Caco-2 (cell line): Measurements from ENCODE around the gene HOMER3. TPM values are rescaled to one million over a fixed set of nuclear protein-coding genes. Genes with fewer than 3 reads are reported as not detected.

Experiments used
- BruUV-seq: library from RNA; stranded (reverse); fragments of 400-500 nt; replicated peaks from 2 replicates; lab custom pipeline; 2021; lab: Mats Ljungman, UMichigan
- CTCF ChIA-PET: fragments of 300-600 bp; sonication (Branson Sonifier 250); formaldehyde crosslinking; loops from one replicate; lab custom pipeline; 2022; ENCODE audit warnings: antibody characterized with exemption; lab: Charles Lee
- POLR2A ChIA-PET: fragments of 300-600 bp; sonication (Branson Sonifier 250); formaldehyde crosslinking; loops from one replicate; lab custom pipeline; 2022; ENCODE audit warnings: antibody characterized with exemption; lab: Charles Lee
- DNase-seq, 2 experiments: peaks; one replicate each; pipeline versions ENCODE4 v3.0.0 to v3.0.0-alpha.2; 2020 to 2022
- H3K27me3 ChIP-seq: replicated peaks from 2 replicates; pipeline ENCODE4 v1.6.0; 2011; ENCODE audit warnings: low read length; ENCODE audit not compliant: control insufficient read depth, insufficient read depth
- H3K36me3 ChIP-seq: 2 replicates; pipeline ENCODE4 v1.5.1; 2011; ENCODE audit warnings: low read length; ENCODE audit not compliant: control insufficient read depth, insufficient read depth
- H3K4me1 ChIP-seq: fragments of 250-450 bp; sonication (Bioruptor Pico); 2 replicates; pipeline ENCODE4 v1.5.1; 2020; ENCODE audit warnings: mild to moderate bottlenecking
- H3K4me3 ChIP-seq: 2 replicates; pipeline ENCODE4 v1.5.1; 2011; ENCODE audit warnings: low read depth, mild to moderate bottlenecking, control low read depth, low read length
- H3K9me3 ChIP-seq: fragments of 250-450 bp; sonication (Bioruptor Pico); 2 replicates; pipeline ENCODE4 v1.5.1; 2020; ENCODE audit warnings: mild to moderate bottlenecking, moderate library complexity
- H3K27ac Mint-ChIP-seq: one replicate; pipeline ENCODE4 v1.8.0; 2022; ENCODE audit warnings: mixed read lengths; ENCODE audit not compliant: unreplicated experiment
- H3K27me3 Mint-ChIP-seq: one replicate; pipeline ENCODE4 v1.8.0; 2022; ENCODE audit warnings: mixed read lengths; ENCODE audit not compliant: insufficient read depth, unreplicated experiment
- H3K36me3 Mint-ChIP-seq: one replicate; pipeline ENCODE4 v1.8.0; 2022; ENCODE audit warnings: mild to moderate bottlenecking, mixed read lengths; ENCODE audit not compliant: insufficient read depth, unreplicated experiment
- H3K4me1 Mint-ChIP-seq: one replicate; pipeline ENCODE4 v1.8.0; 2022; ENCODE audit warnings: low read depth, mixed read lengths; ENCODE audit not compliant: unreplicated experiment
- H3K4me3 Mint-ChIP-seq: one replicate; pipeline ENCODE4 v1.8.0; 2022; ENCODE audit warnings: mild to moderate bottlenecking, moderate library complexity, mixed read lengths; ENCODE audit not compliant: unreplicated experiment
- H3K9me3 Mint-ChIP-seq: one replicate; pipeline ENCODE4 v1.8.0; 2022; ENCODE audit warnings: mixed read lengths; ENCODE audit not compliant: unreplicated experiment
- CTCF ChIP-seq, 2 experiments: fragments of 200-600 bp in 1 of 2; IDR thresholded peaks; 1 replicate in 1 of 2; 2 replicates in 1 of 2; pipeline versions ENCODE4 v1.5.1 to v1.8.0; 2011 to 2022; ENCODE audit warnings: antibody characterized with exemption in 1 of 2, control low read depth in 1 of 2, inconsistent platforms in 1 of 2, low read depth in 1 of 2, low read length in 1 of 2, mild to moderate bottlenecking in 1 of 2, moderate library complexity in 1 of 2; ENCODE audit not compliant: insufficient read depth in 1 of 2, severe bottlenecking in 1 of 2, unreplicated experiment in 1 of 2
- intact Hi-C: fragments of 100-400 bp; cut with micrococcal nuclease; formaldehyde crosslinking; loops from one replicate; pipeline ENCODE4 v1.10.0; 2022; ENCODE audit not compliant: unreplicated experiment
- total RNA-seq: library from RNA; stranded (reverse); gene quantifications from 2 replicates; pipeline ENCODE4 v1.2.3, GENCODE V29; 2022

The HOMER3 gene
- total RNA-seq, 1 experiment from 2014 or later = 19.0 TPM

DNA sequence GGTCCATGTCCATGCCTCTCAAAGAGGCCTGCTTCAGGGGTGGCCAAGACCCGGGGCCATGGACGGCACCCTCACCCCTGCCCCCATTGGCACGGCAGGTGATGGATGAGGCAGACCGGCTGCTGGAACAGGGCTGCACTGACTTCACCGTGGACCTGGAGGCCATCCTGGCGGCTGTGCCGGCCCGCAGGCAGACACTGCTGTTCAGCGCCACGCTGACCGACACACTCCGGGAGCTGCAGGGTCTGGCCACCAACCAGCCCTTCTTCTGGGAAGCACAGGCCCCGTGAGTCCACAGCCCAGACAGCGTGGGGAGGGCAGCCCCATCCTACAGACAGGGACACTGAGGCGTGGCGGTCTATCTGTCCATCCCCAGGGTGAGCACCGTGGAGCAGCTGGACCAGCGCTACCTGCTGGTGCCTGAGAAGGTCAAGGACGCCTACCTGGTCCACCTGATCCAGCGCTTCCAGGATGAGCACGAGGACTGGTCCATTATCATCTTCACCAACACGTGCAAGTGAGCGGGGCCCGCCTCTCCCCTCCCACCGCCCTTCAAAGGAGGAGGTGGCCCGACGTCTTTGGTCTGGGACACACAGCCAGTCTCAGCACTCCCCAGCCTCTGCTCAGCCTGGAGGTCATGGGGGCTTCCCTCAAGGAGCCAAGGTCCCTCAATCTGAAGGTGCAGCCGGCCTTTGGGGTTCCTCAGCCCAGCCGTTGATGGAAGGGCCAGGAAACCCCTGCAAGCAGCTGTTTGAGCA, 18.6 kb downstream of the HOMER3 start:
- peak in 1 of 2 experiments; percentile 32 for DNase-seq
- Mint-ChIP-seq H3K4me3 (no peak overlapping the region), H3K36me3 (peaks cover 86% of the 10 kb centered on the region), H3K9me3 (no peaks in the 10 kb centered on the region), H3K27ac (no peak overlapping the region), H3K27me3 (no peaks in the 10 kb centered on the region), H3K4me1 (no peaks in the 10 kb centered on the region)
- ChIA-PET POLR2A (no interaction called here), CTCF (no interaction called here)
- TF ChIP-seq CTCF (IDR thresholded peaks at IDR 0.05; ENCODE audit: insufficient read depth in 1 of 2, low read depth in 1 of 2, low read length in 1 of 2, severe bottlenecking in 1 of 2, unreplicated experiment in 1 of 2) = no peak
- no peaks in the 10 kb centered on the region for H3K9me3 ChIP-seq
- H3K4me1 ChIP-seq = peaks cover 4% of the 10 kb centered on the region
- H3K36me3 ChIP-seq = peaks cover 3% of the 10 kb centered on the region
- no TSS peak for BruUV-seq
- intact Hi-C loops = no loop called here
- H3K27me3 ChIP-seq = no peaks in the 10 kb centered on the region
- no peak overlapping the region for H3K4me3 ChIP-seq

- ChIA-PET POLR2A (no interaction called here), CTCF (no interaction called here)
- peak overlapping the region; percentile 73 for H3K4me3 Mint-ChIP-seq
- Histone ChIP-seq H3K4me3 (no peak overlapping the region), H3K4me1 (peaks cover 5% of the 10 kb centered on the region), H3K36me3 (peaks cover 3% of the 10 kb centered on the region), H3K27me3 (no peaks in the 10 kb centered on the region), H3K9me3 (no peaks in the 10 kb centered on the region)
- BruUV-seq = no TSS peak
- no peak for TF ChIP-seq CTCF (IDR thresholded peaks at IDR 0.05; ENCODE audit: insufficient read depth in 1 of 2, low read depth in 1 of 2, low read length in 1 of 2, severe bottlenecking in 1 of 2, unreplicated experiment in 1 of 2)
- intact Hi-C loops = no loop called here
- no peak overlapping the region for H3K27ac Mint-ChIP-seq
- no peaks in the 10 kb centered on the region for H3K9me3 Mint-ChIP-seq
- peaks cover 88% of the 10 kb centered on the region for H3K36me3 Mint-ChIP-seq
- DNase-seq = no peak
- no peaks in the 10 kb centered on the region for H3K4me1 Mint-ChIP-seq
- H3K27me3 Mint-ChIP-seq = no peaks in the 10 kb centered on the region
Measured at GRCh38 chr19:18921593-18921992, 19.4 kb downstream of the HOMER3 start.

DNA sequence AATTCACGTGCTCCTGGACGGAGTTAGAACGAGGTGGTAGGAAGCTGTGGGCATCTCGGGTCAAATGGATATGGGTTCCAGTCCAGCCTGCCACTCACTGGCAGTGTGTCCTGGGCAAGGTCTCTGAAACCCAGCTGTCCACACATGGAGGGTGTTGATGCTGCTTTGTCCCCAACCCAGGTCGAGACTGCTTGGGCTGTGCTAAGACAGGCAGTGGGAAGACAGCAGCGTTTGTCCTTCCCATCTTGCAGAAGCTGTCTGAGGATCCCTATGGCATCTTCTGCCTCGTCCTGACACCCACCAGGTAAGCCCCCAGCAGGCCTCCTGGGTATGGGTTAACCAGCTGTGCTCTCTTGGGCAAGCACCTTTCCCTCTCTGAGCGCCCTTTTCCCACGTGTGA, 20.6 kb downstream of the HOMER3 start:
- H3K36me3 Mint-ChIP-seq = peaks cover 88% of the 10 kb centered on the region
- H3K4me3 Mint-ChIP-seq = peak overlapping the region; percentile 73
- no peak for TF ChIP-seq CTCF (IDR thresholded peaks at IDR 0.05; ENCODE audit: insufficient read depth in 1 of 2, low read depth in 1 of 2, low read length in 1 of 2, severe bottlenecking in 1 of 2, unreplicated experiment in 1 of 2)
- no peaks in the 10 kb centered on the region for H3K4me1 Mint-ChIP-seq
- ChIA-PET POLR2A (no interaction called here), CTCF (no interaction called here)
- no peak for DNase-seq
- no peaks in the 10 kb centered on the region for H3K27me3 Mint-ChIP-seq
- BruUV-seq = no TSS peak
- Histone ChIP-seq H3K4me1 (peaks cover 5% of the 10 kb centered on the region), H3K9me3 (no peaks in the 10 kb centered on the region), H3K36me3 (peaks cover 3% of the 10 kb centered on the region), H3K27me3 (no peaks in the 10 kb centered on the region), H3K4me3 (peak overlapping the region; percentile 65)
- intact Hi-C loops = no loop called here
- peak overlapping the region; percentile 92 for H3K27ac Mint-ChIP-seq
- H3K9me3 Mint-ChIP-seq = no peaks in the 10 kb centered on the region
